Measurements from ENCODE around the gene SLC9A3.
"Not testable (repeated sequence)": the region's sequence is repeated elsewhere in the genome, so short reads cannot be mapped to it uniquely, and the experiment has no call there.

SLC9A3 gene

GRCh38 chr5:525916-526315 is 1.7 kb upstream of the SLC9A3 start:
- no peak for DNase-seq (ENCODE audit: low read depth)

- DNase-seq (ENCODE audit: low read depth), result no peak
Observed at GRCh38 chr5:524973-525761, 918 bp upstream of the SLC9A3 start.

- no peak for DNase-seq (ENCODE audit: low read depth)
Observed at GRCh38 chr5:523441-524222, 617 bp downstream of the SLC9A3 start.

GRCh38 chr5:522899-523440 is 1.3 kb downstream of the SLC9A3 start:
- no peak for DNase-seq (ENCODE audit: low read depth)

GRCh38 chr5:522116-522515 is 2.1 kb downstream of the SLC9A3 start:
- DNase-seq (ENCODE audit: low read depth), result no peak

- no peak for DNase-seq (ENCODE audit: low read depth)
Observed at GRCh38 chr5:521680-522079, 2.6 kb downstream of the SLC9A3 start.

GRCh38 chr5:520850-521226 is 3.4 kb downstream of the SLC9A3 start:
- DNase-seq (ENCODE audit: low read depth), result no peak

GRCh38 chr5:520196-520849 is 3.9 kb downstream of the SLC9A3 start:
- no peak for DNase-seq (ENCODE audit: low read depth)

- DNase-seq (ENCODE audit: low read depth), result no peak
Observed at GRCh38 chr5:518721-519120, 5.5 kb downstream of the SLC9A3 start.

- DNase-seq (ENCODE audit: low read depth), result no peak
Observed at GRCh38 chr5:517535-518100, 6.6 kb downstream of the SLC9A3 start.

- DNase-seq (ENCODE audit: low read depth), result no peak
Observed at GRCh38 chr5:516980-517379, 7.3 kb downstream of the SLC9A3 start.

- no peak for DNase-seq (ENCODE audit: low read depth)
Observed at GRCh38 chr5:516338-516925, 7.8 kb downstream of the SLC9A3 start.

GRCh38 chr5:515273-515836 is 8.9 kb downstream of the SLC9A3 start:
- DNase-seq (ENCODE audit: low read depth), result no peak

GRCh38 chr5:514673-515072 is 9.6 kb downstream of the SLC9A3 start:
- no peak for DNase-seq (ENCODE audit: low read depth)

GRCh38 chr5:514101-514485 is 10.2 kb downstream of the SLC9A3 start:
- DNase-seq (ENCODE audit: low read depth), result no peak

- no peak for DNase-seq (ENCODE audit: low read depth)
Observed at GRCh38 chr5:513216-514100, 10.8 kb downstream of the SLC9A3 start.

GRCh38 chr5:511476-511875 is 12.8 kb downstream of the SLC9A3 start:
- DNase-seq (ENCODE audit: low read depth), result no peak

GRCh38 chr5:510521-510920 is 13.7 kb downstream of the SLC9A3 start:
- no peak for DNase-seq (ENCODE audit: low read depth)

- DNase-seq (ENCODE audit: low read depth), result no peak
Observed at GRCh38 chr5:509611-510185, 14.6 kb downstream of the SLC9A3 start.

GRCh38 chr5:507986-508575 is 16.2 kb downstream of the SLC9A3 start:
- not testable (repeated sequence) for DNase-seq (ENCODE audit: low read depth)

Data from stimulated activated CD8-positive, alpha-beta memory T cell treated with anti-CD3 and anti-CD28 coated beads, Interleukin-15, amount 100 ng/mL, for 1 hour (primary cell).